ENCODE results near the gene PDK1.
"Not testable (repeated sequence)": the region's sequence is repeated elsewhere in the genome, so short reads cannot be mapped to it uniquely, and the experiment has no call there.

The PDK1 gene

GRCh38 chr2:172555522-172556283 lies at the start of gene PDK1:
TSS of gene PDK1 (plus strand) at chr2:172556090. CDS start at chr2:172556151, 61 bp downstream.
- peak; percentile 92 for DNase-seq

DNA sequence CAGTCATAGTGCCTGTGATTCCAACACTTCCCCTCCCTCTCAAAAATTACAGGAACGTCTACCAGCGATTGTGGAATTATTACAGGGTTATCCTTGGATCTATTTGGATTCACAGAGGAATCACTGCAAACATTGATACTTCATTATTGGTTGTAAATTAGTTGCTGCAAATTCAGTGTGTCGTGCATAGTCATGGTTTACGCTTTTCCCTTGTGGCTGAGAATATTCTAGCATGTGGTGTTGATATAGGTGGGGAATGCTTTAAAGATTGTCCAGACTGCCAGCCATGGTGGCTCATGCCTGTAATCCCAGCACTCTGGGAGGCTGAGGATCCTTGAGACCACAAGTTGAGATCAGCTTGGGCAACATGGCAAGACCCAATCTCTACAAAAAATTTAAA lies 48.7 kb upstream of the PDK1 start:
- DNase-seq: no peak

GRCh38 chr2:172510088-172510487 lies 45.8 kb upstream of the PDK1 start:
- peak; percentile 25 for DNase-seq

GRCh38 chr2:172510548-172510947 lies 45.3 kb upstream of the PDK1 start:
- DNase-seq: no peak

DNA sequence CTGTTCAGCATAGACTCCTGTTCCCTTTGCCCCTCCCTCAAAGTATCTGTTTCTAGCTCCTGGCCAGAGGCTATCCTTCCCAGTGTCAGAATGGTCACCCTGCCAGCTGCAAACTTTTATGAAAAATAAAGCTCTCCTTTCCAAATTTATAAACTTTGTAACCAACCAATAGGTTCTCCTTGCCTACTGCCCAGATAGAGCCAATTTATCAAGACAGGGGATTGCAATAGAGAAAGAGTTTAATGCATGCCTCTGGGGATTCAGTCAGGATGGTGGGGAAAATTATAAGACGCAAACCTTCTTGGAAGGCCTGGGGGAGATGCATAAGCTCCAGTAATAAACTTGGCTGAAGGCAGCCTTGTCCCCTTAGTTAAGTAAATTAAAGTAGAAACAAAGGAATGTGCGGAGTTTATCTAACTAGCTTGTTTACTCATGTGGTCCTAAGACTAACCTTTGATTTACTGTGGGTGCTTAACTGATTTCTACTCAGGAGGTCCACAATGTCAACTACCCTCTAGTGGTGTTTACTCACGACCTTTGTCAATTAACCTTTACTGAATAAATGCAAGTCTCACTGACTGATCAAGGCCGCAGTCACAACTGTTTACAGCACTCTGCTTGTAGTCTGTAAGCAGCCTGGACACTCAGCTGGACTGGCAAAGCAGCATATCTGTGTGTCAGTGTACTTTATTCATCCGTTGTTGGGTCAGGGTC lies 42.9 kb upstream of the PDK1 start:
- DNase-seq: no peak

DNA sequence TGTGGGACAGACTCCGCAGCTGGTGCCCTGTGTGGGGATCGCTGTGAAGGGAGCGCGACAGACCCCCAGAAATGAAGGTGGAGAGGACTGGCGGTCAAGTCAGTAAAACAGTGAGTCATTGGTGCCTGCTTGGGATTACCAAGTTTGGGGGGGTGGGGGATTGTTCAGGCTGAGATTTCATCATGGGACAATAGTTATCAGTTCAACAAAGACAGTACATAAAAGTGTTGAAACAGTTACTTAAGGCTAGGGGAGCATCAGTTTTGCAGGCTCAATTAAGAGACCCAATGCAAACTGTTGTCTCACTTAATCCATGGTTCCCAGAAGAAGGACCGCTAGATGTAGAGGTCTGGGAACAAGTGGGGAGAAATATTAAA lies 42.4 kb upstream of the PDK1 start:
- DNase-seq: no peak

GRCh38 chr2:172513935-172514586 lies 41.8 kb upstream of the PDK1 start:
- peak; percentile 87 for DNase-seq

- no peak for DNase-seq
Observed at GRCh38 chr2:172516299-172516698, 39.6 kb upstream of the PDK1 start.

DNA sequence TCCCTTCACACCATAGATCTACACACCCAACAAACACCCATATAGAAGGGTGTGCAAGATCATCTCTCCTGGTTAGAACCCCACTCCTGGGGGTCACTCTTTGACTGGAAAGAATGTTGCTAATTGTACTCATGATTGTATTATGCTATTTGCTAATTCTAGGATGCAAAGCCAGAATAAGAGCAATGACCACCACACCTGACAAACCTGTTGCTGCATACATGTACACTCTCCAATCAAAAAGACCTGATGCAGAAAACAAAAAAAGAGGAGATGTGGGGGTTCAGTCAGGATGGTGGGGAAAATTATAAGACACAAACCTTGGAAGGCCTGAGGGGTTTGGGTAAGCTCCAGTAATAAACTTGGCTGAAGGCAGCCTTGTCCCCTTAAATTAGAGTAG lies 36.9 kb upstream of the PDK1 start:
- DNase-seq: no peak

DNA sequence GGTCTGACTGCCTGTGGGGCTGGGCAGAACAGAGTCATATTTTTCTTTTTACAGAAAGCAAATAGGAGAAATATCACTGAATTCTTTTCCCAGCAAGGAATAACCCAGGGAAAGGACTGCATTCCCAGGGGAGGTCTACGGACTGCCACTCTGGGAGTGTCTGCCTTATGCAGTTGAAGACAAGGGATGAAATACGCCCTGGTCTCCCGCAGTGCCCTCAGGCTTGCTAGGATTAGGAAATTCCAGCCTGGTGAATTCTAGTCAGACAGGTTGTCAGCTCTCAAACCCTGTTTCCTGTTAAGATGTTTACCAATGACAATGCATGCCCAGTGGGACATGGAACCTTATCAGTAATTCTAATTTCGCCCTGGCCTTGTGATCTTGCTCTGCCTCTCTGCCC lies 30.3 kb upstream of the PDK1 start:
- DNase-seq: no peak

- no peak for DNase-seq
Observed at GRCh38 chr2:172531309-172531708, 24.6 kb upstream of the PDK1 start.

DNA sequence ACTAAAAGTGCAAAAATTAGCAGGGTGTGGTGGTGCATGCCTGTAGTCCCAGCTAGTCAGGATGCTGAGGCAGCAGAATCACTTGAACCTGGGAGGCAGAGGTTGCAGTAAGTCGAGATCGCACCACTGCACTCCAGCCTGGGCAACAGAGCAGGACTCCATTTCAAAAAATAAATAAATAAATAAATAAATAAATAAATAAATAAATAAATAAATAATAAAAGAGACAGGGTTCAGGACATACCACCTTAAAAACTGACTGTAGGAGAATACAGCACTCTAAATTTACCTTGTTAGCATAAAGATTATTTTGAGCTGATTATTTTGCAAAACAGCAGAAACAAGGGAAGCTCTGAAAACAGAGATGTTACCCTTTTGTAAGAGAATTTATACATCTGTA lies 23.4 kb upstream of the PDK1 start:
- DNase-seq: not testable (repeated sequence)

DNA sequence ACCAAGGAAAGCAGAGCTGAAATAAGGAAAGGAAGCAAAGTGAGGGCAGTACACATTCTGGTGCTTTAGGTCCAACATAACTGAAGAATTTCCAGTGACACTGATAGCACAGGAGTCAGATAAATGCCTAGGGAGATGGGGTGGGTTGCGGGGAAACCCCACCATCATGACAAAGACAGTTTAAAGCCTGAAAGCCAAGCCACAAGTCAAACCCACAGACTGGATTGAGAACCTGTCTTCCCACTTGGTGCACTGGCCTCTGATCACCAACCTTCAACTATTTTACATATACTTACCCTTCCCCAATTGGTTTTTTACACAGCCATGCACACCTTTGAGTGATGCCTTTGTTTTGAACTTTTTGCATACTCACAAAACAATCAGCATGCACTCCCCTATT lies 22.2 kb upstream of the PDK1 start:
- no peak for DNase-seq

GRCh38 chr2:172535119-172535518 lies 20.8 kb upstream of the PDK1 start:
- no peak for DNase-seq

DNA sequence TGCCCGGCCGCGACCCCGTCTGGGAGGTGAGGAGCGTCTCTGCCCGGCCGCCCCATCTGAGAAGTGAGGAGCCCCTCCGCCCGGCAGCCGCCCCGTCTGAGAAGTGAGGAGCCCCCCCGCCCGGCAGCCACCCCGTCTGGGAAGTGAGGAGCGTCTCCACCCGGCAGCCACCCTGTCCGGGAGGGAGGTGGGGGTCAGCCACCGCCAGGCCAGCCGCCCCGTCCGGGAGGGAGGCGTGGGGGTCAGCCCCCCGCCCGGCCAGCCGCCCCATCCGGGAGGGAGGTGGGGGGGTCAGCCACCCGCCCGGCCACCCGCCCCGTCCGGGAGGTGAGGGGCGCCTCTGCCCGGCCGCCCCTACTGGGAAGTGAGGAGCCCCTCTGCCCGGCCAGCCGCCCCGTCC lies 18.0 kb upstream of the PDK1 start:
- DNase-seq: not testable (repeated sequence)

DNA sequence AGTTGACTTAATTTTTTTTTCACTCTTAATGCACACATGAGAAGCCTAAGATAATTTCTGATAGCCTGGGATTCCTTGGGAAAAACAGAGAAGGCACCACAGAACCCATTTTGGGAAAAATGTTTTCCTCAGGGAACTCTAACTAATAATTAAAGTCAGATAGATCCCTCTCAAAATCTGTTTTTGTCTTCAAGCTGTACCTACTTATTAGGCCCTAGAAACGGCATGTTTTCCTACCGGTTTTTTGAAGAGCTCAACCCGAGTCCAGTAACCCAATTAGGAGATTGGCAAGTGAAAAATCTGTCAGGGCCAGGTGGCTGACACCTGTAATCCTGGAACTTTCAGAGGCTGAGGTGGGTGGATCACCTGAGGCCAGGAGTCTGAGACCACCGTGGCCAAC lies 16.1 kb upstream of the PDK1 start:
- no peak for DNase-seq

GRCh38 chr2:172540421-172540820 lies 15.5 kb upstream of the PDK1 start:
- no peak for DNase-seq

DNA sequence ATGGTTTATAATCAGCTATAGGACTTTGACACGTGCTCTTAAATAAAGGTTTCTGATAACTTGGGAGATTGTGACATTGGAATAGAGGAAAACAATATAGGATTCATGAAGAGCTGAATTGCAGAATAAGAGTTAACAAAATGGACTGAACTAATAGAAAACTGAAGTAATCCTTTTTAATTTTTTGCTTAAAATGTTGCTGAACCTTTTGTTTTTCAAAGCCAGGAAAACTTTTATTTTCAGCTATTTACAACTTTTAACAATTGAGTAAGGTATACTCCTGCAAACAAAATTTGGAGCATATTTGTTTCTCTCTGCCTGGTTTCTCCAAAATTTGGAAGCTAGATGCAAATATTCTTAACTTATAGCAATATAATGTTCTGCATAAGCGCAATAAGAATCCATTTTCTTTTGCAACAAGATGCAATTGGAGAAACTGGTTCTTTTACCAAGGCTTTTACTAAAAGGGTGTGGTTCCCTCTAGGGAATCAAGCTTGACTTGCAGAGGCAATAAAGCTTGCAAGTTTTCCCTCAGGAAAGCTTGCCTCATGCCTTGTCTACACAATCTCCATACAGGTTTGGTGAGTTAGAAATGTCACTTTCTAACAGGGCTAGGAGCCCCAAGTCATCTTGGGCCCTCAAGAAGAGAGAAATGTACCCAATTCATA lies 10.3 kb upstream of the PDK1 start:
- no peak for DNase-seq

- DNase-seq: no peak
Observed at GRCh38 chr2:172549131-172549530, 6.8 kb upstream of the PDK1 start.

- DNase-seq: not testable (repeated sequence)
Observed at GRCh38 chr2:172549802-172550201, 6.1 kb upstream of the PDK1 start.

- DNase-seq: peak; percentile 17
Observed at GRCh38 chr2:172550419-172550818, 5.5 kb upstream of the PDK1 start.

DNA sequence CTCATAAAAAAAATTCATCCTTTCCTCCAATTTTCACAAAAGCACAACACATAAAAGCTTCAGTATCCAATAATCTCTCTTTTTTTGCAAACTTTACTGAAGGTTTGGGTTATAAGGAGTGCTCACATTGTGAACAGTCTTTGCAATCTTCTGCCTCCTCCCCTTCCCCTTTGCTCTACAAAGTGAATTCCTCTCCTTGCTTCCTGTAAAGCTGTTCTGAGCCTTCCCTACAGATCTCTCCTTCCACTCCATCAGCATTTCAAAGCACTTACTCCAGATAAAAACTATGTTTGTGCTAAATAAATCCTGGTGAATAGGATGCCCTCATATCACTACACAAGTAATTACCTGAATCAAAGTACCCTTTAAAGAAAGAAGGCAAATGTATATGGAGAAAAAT lies 4.6 kb upstream of the PDK1 start:
- DNase-seq: no peak

DNA sequence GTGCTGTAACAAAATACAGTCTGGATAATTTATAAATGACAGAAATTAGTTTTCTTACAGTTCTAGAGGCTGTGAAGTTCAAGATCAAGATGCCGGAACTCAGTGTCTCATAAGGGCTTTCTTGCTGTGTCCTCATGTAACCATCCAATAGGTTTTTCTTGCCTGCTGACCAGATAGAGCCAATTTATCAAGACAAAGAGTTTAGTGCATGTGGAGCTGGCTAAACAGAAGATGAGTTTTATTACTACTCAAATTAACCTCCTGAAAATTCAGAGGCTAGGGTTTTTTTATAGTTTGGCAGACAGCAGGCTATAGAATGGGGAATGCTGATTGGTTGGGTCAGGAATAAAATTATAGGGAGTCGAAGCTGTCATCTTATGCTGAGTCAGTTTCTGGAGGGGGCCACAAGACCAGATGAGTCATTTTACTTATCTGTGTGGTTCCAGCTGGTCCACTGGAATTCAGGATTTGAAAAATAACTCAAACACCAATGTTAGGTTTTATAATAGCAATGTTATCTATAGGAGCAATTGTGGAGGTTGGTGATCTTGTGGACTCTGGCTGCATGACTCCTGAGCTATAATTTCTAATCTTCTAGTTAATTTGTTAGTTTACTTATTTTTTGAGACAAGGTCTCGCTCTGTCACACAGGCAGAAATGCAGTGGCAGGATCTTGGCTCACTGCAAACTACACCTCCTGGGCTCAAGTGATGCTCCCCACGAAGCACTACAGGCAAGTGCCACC lies 3.2 kb upstream of the PDK1 start:
- DNase-seq: peak; percentile 91
